NCI-H524 (cell line): Measurements from ENCODE around the gene TMEM43.
"Not testable (repeated sequence)": the region's sequence is repeated elsewhere in the genome, so short reads cannot be mapped to it uniquely, and the experiment has no call there.

Experiments used
- DNase-seq, 2 experiments: peaks; one replicate each; lab custom pipeline; 2025; lab: John Stamatoyannopoulos, UW

Gene TMEM43, protein sequence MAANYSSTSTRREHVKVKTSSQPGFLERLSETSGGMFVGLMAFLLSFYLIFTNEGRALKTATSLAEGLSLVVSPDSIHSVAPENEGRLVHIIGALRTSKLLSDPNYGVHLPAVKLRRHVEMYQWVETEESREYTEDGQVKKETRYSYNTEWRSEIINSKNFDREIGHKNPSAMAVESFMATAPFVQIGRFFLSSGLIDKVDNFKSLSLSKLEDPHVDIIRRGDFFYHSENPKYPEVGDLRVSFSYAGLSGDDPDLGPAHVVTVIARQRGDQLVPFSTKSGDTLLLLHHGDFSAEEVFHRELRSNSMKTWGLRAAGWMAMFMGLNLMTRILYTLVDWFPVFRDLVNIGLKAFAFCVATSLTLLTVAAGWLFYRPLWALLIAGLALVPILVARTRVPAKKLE

DNA sequence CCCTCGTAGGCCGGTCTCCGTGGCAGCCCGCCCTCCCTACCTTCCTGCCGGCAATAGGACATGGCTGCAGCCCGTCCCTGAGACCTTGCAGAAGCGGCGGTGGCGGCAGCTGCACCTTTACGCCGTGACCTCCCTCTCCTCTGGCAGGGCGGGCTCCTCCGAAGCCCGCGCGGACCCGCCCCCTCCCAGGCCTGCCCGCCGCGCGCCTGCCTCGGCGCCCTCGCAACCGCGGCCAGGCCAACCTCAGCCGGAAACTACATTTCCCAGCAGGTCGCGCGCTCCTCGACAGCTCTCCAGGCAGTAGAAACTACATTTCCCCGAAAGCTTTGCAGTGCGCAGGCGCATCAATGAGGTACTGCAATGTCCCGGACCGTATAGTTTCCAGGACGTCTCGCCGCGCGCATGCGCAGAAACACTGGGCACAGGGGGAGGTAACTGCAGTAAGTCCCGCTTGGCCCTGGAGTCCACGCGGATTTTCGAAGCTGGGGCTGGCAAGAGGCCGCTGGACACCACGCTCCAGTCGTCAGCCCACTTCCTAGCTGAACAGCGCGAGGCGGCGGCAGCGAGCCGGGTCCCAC lies at the start of gene TMEM43, which contains the start of gene CHCHD4:
Gene TMEM43 (plus strand): TSS at position 438 of the 578 bp plus-strand sequence. CDS start 142 bp downstream, outside the sequence.
Gene CHCHD4 (minus strand): TSS at position 256 of the 578 bp plus-strand sequence. CDS start 194 bp downstream, at position 62.
- DNase-seq: peak; percentile 96 to 99

GRCh38 chr3:14075233-14075632 lies 49.6 kb upstream of the TMEM43 start:
- DNase-seq: not testable (repeated sequence)

DNA sequence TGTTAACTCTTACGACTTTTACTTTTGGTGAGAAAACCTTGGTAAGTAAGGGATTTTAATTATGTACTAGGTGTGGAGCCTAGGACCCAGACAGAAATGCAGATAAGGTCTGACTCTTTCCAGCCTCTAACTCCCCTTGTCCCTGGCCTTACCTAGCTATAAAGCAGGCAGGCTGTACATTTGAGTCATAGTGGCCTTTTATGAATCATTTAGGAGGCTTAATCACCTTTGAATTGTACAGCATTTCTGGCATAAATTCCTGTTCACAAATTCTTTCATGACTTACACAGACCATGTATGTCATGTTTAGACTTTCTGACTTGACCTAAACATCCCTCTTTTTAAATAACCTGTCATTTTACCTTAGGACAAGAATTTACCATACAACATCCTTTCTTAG lies 47.5 kb upstream of the TMEM43 start:
- DNase-seq: no peak

DNA sequence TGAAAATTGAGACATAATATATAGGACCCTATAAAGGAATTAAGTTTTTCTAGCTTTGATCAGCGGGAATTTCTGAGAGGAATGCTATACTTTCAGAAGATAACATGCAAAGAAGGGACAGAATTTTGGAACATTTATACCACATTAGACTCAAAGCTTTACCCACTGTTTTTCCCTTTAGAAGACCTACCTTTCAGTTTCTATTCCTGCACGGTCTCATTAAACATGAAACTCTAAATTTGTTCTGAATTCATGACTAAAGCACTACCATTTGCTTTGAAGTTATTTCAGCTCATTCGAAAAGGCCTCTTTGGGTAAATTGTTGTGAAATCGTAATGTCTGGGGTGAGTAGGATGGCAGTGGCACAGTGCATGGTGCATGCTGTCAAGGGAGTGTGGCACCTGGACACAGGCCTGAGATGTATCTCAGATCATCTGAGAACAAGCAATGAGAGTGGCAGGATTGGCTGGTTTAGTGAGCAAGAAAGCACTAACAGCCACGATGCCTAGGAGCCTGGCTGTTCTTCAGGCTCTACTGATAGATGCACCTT lies 42.7 kb upstream of the TMEM43 start:
- DNase-seq: no peak

DNA sequence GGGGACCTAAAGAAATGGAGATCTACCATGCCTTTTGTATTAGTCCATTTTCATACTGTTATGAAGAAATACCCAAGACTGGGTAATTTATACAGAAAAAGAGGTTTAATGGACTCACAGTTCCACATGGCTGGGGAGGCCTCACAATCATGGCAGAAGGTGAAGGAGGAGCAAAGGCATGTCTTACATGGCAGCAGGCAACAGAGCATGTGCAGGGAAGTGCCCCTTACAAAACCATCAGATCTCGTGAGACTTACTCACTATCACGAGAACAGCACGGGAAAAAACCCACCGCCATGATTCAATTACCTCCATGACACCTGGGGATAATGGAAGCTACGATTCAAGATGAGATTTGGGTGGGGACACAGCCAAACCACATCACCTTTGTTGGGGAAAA lies 37.4 kb upstream of the TMEM43 start:
- not testable (repeated sequence) for DNase-seq

DNA sequence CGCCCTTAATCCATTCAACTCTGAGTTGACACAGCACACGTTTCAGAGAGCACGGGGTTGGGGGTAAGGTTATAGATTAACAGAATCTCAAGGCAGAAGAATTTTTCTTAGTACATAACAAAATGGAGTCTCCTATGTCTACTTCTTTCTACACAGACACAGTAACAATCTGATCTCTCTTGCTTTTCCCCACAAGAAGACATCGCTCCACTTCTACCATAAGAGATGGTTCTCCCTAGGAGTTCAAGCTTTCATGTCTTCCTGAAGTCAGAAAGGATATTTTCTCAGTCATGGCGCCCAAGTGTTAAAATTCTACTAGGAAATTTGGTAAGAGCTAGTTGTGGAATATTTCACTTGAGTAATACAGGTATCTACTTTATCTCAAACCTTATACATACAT lies 32.9 kb upstream of the TMEM43 start:
- DNase-seq: not testable (repeated sequence)

- no peak for DNase-seq
Observed at GRCh38 chr3:14092464-14092863, 32.4 kb upstream of the TMEM43 start.

GRCh38 chr3:14093831-14094230 lies 31.0 kb upstream of the TMEM43 start:
- DNase-seq: no peak

DNA sequence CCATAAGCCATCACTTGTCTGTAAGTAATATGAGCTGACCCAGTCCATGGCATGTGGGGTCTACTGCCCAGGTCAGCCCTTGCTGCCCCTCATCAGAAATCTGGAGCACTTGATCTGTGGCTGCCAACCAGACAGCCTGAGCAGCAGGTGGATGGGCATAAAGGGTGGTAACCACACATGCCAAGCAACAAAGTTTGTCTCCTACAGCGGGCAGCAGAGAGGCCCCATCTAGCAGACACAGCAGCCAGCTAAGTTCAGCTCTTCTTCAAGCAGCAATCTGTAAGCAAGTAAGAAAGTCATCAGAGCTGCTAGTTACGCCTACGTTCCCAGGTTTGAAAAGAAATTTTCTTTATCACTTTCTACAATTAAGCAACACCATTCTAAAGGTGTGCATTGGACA lies 28.1 kb upstream of the TMEM43 start:
- no peak for DNase-seq

GRCh38 chr3:14097616-14098391 lies 27.0 kb upstream of the TMEM43 start:
- no peak for DNase-seq

- not testable (repeated sequence) for DNase-seq
Observed at GRCh38 chr3:14109821-14110220, 15.0 kb upstream of the TMEM43 start.

DNA sequence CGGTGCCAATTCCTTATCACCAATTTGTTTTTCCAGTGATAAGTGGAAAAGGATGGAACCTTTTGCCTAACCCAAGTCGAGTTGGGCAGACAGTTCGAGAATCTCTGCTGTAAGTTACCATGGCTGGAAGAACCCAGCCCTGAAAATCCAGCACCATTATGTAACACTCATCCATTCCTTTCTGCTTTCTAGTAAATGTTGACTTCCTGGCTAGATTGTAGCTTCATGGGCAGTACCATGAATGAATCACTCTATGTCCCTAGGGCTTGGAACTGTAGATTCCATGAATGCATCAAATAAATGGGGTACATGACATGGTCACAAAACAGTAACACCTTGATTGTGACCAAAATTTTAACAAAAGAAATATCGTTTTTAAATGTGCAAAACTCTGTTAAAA lies 14.2 kb upstream of the TMEM43 start:
- no peak for DNase-seq

- peak in 1 of 2 experiments; percentile 6 for DNase-seq
Observed at GRCh38 chr3:14113965-14114635, 10.8 kb upstream of the TMEM43 start.

GRCh38 chr3:14117468-14118399 lies 7.1 kb upstream of the TMEM43 start:
- no peak for DNase-seq

- no peak for DNase-seq
Observed at GRCh38 chr3:14118400-14119381, 6.2 kb upstream of the TMEM43 start.

DNA sequence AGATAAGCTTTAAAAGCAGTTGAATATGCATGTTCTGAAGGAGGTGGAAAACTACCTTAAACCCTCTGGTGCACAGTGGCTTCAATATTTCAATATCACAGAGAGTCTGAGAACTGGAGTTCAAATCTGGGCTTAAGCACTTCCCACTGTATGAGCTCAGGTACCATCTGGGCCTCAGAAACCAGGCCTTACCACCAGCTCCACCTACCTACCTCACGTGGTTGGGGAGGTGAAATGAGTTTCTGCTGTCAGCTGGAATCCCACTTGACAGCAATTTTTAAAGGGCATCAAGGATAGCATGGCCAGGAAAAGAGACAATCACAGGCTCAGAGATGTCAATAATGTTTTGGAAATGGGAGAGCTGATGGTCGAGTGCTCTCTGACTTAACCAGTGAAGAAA lies 5.2 kb upstream of the TMEM43 start:
- DNase-seq: no peak

- DNase-seq: no peak
Observed at GRCh38 chr3:14120111-14120920, 4.5 kb upstream of the TMEM43 start.

DNA sequence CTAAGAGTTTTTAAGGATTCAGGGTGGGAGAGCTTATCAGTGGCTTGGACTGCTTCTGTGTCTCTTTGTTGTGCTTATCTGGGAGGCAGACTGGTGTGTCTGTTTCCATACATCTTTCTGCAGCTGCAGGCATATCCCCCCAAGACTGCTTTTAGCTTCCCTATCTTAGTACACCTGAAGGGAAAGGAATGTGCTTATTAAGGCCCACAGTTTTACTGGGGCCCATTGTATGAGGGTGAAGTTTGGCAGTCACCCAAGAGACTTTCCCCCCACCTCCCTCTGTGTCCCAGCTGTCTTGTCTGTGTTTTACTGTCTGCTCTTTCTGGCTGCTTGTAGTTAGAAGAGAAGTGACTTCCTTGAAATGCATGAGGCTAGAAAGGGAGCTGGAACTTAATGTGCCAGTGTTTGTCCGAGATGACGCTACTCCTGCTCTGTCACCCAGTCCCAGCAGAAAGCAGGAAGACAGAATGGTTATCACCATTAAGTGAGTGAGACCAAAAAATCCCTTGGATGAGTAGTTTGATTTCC lies 3.9 kb upstream of the TMEM43 start:
- DNase-seq: not testable (repeated sequence)
